NCI-H526 (cell line): ENCODE results near the gene ICOSLG.
"Not testable (repeated sequence)": the region's sequence is repeated elsewhere in the genome, so short reads cannot be mapped to it uniquely, and the experiment has no call there.

Experiments
- DNase-seq, 2 experiments: peaks; one replicate each; lab custom pipeline; 2025; lab: John Stamatoyannopoulos, UW

Gene ICOSLG

DNA sequence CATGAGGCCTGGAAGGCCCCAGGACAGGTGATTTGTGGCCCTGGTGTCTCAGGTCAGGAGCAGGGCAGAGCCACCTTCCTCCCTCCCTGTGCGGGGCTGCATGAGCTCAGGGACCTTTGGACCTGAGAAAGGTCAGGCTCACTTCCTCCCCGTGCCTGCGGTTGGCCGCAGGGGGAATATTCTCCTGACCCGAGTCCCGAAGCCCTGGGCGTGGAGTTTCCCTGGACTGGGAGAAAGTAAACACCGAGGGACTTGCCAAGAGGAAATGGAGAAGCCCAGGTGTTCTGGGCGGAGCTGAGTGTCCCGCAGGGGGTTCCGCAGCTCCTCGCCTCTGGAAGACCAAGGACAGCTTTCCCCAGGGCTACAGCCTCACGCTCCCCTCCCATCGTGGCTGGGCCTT is 64.6 kb downstream of the ICOSLG start:
- not testable (repeated sequence) for DNase-seq

DNA sequence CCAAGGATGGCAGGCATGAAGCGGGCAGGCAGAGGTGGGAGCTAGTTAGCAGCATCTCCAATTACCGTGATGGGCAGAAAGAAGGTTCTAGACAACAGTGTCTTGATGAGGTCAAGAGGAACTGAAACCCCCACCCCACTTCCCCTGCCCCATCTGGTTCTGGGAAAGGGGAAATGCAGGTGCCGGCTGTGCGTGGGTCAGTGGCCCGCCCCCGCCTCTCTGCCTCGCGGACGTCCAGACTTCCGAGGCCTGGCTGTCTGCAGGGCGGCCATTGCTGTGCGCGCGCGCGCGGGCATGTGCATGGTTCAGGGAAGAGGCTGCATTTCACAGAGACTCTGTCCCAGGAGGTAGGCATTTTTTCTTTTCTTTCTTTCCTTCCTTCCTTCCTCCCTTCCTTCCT is 65.6 kb downstream of the ICOSLG start:
- DNase-seq: not testable (repeated sequence)
